IPS-18c (cell line): ENCODE results near the gene UBE2O.
A peak's percentile ranks its signal among the peaks of the same experiment; 100 is the strongest.
"Not testable (repeated sequence)": the region's sequence is repeated elsewhere in the genome, so short reads cannot be mapped to it uniquely, and the experiment has no call there.

Experiments
- H3K4me3 ChIP-seq: 2 replicates; pipeline ENCODE4 v1.7.0; 2013; ENCODE audit warnings: low read depth, mild to moderate bottlenecking, low read length, moderate library complexity; ENCODE audit not compliant: insufficient read depth
- H3K9me3 ChIP-seq: one replicate; pipeline ENCODE4 v1.6.1; 2013; ENCODE audit warnings: mild to moderate bottlenecking, low read length, moderate library complexity; ENCODE audit not compliant: control insufficient read depth, insufficient read depth

UBE2O gene

DNA sequence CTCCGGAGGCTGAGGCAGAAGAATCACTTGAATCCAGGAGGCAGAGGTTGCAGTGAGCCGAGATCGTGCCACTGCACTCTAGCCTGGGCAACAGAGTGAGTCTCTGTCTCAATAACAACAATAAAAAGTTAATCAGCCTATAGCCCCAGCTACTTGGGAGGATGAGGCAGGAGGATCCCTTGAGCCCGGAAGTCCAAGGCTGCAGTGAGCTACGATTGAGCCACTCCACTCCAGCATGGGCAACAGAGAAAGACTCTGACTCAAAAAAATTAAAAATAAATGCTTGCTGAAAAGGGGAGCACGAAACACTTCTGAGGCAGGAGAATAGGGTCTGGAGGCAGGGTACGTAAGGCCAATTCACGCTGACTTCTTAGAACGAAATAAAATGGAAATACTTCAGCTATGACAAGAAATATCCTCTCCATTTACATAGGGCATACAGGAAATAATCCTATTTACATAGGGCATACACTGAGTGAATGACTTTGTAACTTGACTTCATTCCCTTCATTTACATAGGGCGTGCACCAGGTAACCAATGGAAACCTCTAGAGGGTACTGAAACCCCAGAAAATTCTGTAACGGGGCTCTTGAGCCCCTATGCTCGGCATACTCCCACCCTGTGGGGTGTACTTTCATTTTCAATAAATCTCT lies 96.0 kb downstream of the UBE2O start:
- no peak overlapping the region for H3K4me3 ChIP-seq
- H3K9me3 ChIP-seq = no peaks in the 10 kb centered on the region

DNA sequence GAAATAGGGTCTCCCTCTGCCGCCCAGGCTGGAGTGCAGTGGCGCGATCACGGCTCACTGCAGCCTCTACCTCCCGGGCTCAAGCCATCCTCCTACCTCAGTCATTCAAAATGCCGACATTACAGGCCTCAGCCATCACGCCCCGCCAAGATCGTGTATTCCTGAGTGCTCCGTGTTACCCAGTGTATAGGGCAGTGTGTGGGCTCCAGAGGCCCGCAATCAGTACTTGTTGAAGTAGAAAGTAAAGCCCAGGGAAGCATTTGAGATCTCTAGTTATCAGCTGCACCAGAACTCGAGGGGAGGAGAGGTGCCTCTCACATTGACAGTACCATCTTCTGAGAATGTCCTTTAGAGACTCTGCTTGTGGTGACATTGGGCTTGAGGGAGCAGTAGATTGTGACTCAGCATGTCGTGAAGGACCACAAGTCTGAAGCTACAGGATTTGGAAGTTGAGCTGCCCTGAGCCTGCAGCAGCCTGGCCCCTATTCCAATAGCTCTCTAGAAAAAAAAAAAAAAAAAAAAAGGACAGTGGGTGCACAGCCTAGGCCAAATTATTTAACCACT lies 98.1 kb downstream of the UBE2O start:
- Histone ChIP-seq H3K9me3 (no peaks in the 10 kb centered on the region), H3K4me3 (no peak overlapping the region; the same call in 1 of the 2 replicates)

DNA sequence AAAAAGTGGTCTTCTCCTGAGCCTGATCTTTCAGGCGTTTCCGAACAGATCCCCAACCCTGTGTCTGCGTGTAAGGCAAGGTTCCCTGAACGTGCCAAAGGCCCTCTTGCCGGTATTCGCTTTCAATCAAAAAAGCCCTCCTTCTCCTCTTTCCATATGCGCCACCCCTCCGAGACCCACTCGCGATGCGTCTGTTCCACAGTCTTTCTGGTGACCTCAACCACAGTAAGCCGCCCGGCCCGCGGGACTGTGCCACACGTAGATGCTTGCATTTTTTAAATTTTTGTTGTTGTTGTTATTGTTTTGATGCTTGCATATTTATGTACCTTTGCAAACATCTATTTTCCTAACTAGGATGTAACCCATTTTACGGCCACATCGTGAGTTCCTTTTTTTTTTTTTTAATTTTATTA lies 98.6 kb downstream of the UBE2O start:
- Histone ChIP-seq H3K9me3 (no peaks in the 10 kb centered on the region), H3K4me3 (peak overlapping the region; percentile 85)

GRCh38 chr17:76353599-76354316 lies 99.2 kb downstream of the UBE2O start, which contains the start of gene PRPSAP1:
Gene PRPSAP1, minus strand, starts transcription at chr17:76353916. Its CDS starts 213 bp downstream, at chr17:76353703.
- H3K9me3 ChIP-seq = no peaks in the 10 kb centered on the region
- peak within 1 kb of the TSS; percentile 85 for H3K4me3 ChIP-seq

DNA sequence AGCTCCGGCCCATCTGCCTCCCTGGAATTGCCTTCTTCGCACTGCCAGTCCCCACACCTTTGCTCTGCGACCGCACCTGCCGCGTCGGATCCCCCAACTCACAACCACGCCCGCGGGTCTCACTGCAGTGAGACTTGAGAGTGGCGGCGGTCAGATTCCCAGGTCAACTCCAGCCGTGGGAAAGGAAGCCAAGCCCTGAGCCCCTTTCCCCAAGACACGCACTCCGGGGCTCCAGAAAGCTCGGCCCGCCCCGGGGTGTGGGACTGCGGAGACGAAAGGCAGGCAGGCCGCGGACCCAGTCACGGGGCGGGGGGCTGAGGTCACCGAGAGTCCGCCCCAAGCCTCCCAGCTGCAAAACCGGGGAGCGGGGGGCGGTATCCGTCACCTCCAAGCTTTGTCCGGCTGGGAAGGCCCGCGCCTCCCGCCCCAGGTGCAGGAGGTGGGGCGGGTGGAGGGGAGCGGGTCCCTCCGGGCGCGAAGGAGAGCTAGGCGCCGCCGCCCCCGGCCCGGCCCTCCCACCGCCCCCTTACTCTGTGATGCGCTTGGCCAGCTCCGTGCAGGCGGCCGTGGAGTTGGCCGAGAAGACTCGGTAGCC lies 99.9 kb downstream of the UBE2O start:
- Histone ChIP-seq H3K9me3 (no peaks in the 10 kb centered on the region), H3K4me3 (peak overlapping the region; percentile 85)

DNA sequence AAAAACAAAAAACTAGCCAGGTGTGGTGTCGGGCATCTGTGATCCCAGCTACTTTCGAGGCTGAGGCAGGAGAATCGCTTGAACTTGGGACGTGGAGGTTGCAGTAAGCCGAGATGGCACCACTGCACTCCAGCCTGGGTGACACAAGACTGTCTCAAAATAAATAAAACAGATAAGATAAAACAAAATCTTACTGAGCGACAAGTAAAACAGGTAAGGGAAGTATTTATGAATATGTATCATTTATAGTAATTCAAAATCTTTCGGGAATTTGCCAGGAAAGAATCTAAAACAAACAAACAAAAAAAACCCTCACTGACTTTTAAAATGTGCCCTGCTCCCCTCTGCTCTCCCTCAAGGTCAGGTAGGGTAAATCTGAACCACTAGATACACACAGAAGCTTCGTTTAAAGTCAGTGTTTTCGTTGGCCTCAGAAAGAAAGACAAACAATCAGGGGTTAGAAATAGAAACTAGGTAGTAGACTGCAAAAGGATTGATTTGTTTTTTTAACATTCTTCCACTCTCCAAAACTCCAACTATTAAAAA lies 101.4 kb downstream of the UBE2O start:
- Histone ChIP-seq H3K9me3 (no peaks in the 10 kb centered on the region), H3K4me3 (no peak overlapping the region)

DNA sequence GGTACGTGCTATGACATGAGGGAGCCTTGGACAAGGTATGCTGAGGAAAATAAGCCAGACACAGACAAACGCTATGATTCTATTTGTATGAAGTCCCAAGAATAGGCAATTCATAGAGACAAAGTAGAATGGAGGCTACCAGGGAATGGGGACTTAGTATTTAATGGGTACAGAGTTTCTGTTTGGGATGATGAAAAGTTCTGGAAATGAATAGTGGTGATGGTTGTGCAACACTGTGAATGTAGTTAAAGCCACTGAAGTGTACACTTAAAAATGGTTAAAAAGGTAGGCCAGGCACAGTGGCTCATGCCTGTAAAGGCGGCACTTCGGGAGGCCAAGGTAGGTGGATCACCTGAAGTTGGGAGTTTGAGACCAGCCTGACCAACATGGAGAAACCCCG lies 102.5 kb downstream of the UBE2O start:
- Histone ChIP-seq H3K4me3 (no peak overlapping the region), H3K9me3 (no peaks in the 10 kb centered on the region)

DNA sequence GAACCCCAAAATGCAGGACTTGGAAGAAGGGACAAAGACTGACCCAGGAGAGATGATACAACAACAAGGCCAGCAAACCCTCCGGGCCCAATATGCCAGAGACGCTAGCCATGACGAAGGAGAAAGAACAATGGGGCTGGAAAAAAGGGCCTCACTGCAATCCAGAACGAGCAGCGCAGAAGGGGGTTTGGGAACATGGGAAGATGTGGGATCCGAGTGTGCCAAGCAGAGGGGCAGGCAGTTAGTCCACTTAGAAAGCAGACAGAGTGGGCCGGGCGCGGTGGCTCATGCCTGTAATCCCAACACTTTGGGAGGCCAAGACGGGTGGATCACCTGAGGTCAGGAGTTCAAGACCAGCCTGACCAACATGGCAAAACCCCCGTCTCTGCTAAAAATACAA lies 106.0 kb downstream of the UBE2O start:
- H3K9me3 ChIP-seq, H3K4me3 ChIP-seq: not testable (repeated sequence)

GRCh38 chr17:76345377-76345974 lies 107.5 kb downstream of the UBE2O start:
- Histone ChIP-seq H3K9me3 (no peaks in the 10 kb centered on the region), H3K4me3 (no peak overlapping the region)

DNA sequence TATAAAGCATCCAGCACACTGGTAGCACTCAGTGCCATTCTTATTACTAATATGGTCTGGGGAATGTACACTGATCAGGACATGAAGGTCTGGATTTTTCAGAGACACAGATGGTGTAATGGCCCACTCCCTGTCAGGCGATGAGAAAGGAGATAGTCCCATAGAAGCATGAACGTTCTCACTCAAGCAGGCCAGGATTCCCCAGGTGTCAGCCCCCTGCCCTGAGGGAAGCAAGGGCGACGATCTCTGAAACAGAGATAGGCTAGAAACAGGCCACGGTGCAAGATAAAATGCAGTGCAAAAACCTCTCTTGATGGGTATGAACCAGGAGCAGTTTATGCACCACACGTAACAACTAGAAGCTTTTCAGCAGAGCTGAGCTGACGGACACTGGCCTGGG lies 109.8 kb downstream of the UBE2O start:
- H3K4me3 ChIP-seq = no peak overlapping the region

GRCh38 chr17:76341301-76341700 lies 111.7 kb downstream of the UBE2O start:
- no peak overlapping the region for H3K4me3 ChIP-seq
- no peaks in the 10 kb centered on the region for H3K9me3 ChIP-seq

More for the DNA sequence above, 109.8 kb downstream of the UBE2O start:
- H3K9me3 ChIP-seq = no peaks in the 10 kb centered on the region
